ENCODE data around the gene PTPRD. TPM values are rescaled to one million over a fixed set of nuclear protein-coding genes. Genes with fewer than 3 reads are reported as not detected.

The PTPRD gene
- total and polyA plus RNA-seq, 3 experiments from 2014 or later, result 0.02 to 0.04 TPM; not detected in 1

GRCh38 chr9:8400378-8400777, 2212.4 kb downstream of the PTPRD start:
- Histone ChIP-seq H3K9me3 (ENCODE audit: low read length) (no peaks in the 10 kb centered on the region), H3K27ac (ENCODE audit: low read depth, low read length) (no peak overlapping the region), H3K27me3 (ENCODE audit: insufficient read depth, low read length, poor library complexity, severe bottlenecking) (no peaks in the 10 kb centered on the region), H3K4me1 (ENCODE audit: insufficient read depth, low read length) (no peaks in the 10 kb centered on the region), H3K4me3 (ENCODE audit: low read length) (no peak overlapping the region), H3K36me3 (ENCODE audit: insufficient read depth, low read length) (no peaks in the 10 kb centered on the region)
- Mint-ChIP-seq H3K9me3 (no peaks in the 10 kb centered on the region), H3K27ac (no peak overlapping the region), H3K4me3 (no peak overlapping the region), H3K4me1 (no peaks in the 10 kb centered on the region), H3K36me3 (no peaks in the 10 kb centered on the region), H3K27me3 (peaks cover 0 to 2% of the 10 kb centered on the region in 2 donors)
- ChIA-PET CTCF (interaction anchor here (0.6 kb wide), 1 partner anchor 255 kb away, joined by 3 read pairs; no protein-coding TSS in a partner anchor), POLR2A (no interaction called here)
- DNase-seq, result no peak

GRCh38 chr9:8395022-8395421, 2217.8 kb downstream of the PTPRD start:
- Mint-ChIP-seq H3K4me1 (no peaks in the 10 kb centered on the region), H3K9me3 (no peaks in the 10 kb centered on the region), H3K27me3 (no peaks in the 10 kb centered on the region), H3K36me3 (no peaks in the 10 kb centered on the region), H3K4me3 (no peak overlapping the region), H3K27ac (no peak overlapping the region)
- Histone ChIP-seq H3K27me3 (ENCODE audit: insufficient read depth, low read length, poor library complexity, severe bottlenecking) (no peaks in the 10 kb centered on the region), H3K27ac (ENCODE audit: low read depth, low read length) (no peak overlapping the region), H3K4me1 (ENCODE audit: insufficient read depth, low read length) (no peaks in the 10 kb centered on the region), H3K9me3 (ENCODE audit: low read length) (no peaks in the 10 kb centered on the region), H3K36me3 (ENCODE audit: insufficient read depth, low read length) (no peaks in the 10 kb centered on the region), H3K4me3 (ENCODE audit: low read length) (no peak overlapping the region)
- ChIA-PET POLR2A (no interaction called here), CTCF (no interaction called here)
- no peak for DNase-seq

- ChIA-PET CTCF (no interaction called here), POLR2A (no interaction called here)
- no peak overlapping the region for H3K27ac Mint-ChIP-seq
Measured at GRCh38 chr9:8394341-8394740, 2218.5 kb downstream of the PTPRD start.

DNA sequence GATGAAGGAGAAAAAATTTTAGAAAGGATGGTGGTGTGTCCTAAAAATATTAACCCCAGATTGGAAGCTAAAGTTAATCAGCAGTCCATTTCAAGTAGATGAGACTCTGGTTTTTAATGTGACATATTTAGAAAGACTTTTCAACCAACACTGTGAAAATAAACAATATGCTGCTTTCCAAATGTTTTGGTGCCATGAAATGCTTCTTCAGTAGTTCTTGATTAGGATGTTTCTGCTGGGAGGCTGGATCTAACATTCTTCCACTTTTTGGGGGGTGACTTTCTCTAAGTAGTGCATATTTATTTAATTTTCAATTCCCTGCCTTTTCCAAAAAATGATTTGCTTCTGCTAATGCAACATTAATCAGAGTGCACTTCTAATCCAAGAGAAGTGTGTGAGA, 2219.9 kb downstream of the PTPRD start:
- CTCF ChIA-PET, result no interaction called here
- H3K36me3 Mint-ChIP-seq, result no peaks in the 10 kb centered on the region
- POLR2A ChIA-PET, result no interaction called here
- no peaks in the 10 kb centered on the region for H3K9me3 Mint-ChIP-seq
- H3K4me1 Mint-ChIP-seq, result no peaks in the 10 kb centered on the region
- no peaks in the 10 kb centered on the region for H3K27me3 ChIP-seq (ENCODE audit: insufficient read depth, low read length, poor library complexity, severe bottlenecking)
- H3K9me3 ChIP-seq (ENCODE audit: low read length), result no peaks in the 10 kb centered on the region
- H3K4me3 ChIP-seq (ENCODE audit: low read length), result no peak overlapping the region
- no peak overlapping the region for H3K4me3 Mint-ChIP-seq
- H3K27ac ChIP-seq (ENCODE audit: low read depth, low read length), result no peak overlapping the region
- no peaks in the 10 kb centered on the region for H3K4me1 ChIP-seq (ENCODE audit: insufficient read depth, low read length)
- no peak overlapping the region for H3K27ac Mint-ChIP-seq
- H3K27me3 Mint-ChIP-seq, result no peaks in the 10 kb centered on the region
- DNase-seq, result no peak
- H3K36me3 ChIP-seq (ENCODE audit: insufficient read depth, low read length), result no peaks in the 10 kb centered on the region

More at GRCh38 chr9:8394341-8394740, 2218.5 kb downstream of the PTPRD start:
- Mint-ChIP-seq H3K27me3 (no peaks in the 10 kb centered on the region), H3K4me3 (no peak overlapping the region), H3K4me1 (no peaks in the 10 kb centered on the region), H3K36me3 (no peaks in the 10 kb centered on the region), H3K9me3 (no peaks in the 10 kb centered on the region)
- no peaks in the 10 kb centered on the region for H3K4me1 ChIP-seq (ENCODE audit: insufficient read depth, low read length)
- H3K36me3 ChIP-seq (ENCODE audit: insufficient read depth, low read length), result no peaks in the 10 kb centered on the region
- no peak overlapping the region for H3K4me3 ChIP-seq (ENCODE audit: low read length)
- no peak for DNase-seq
- H3K9me3 ChIP-seq (ENCODE audit: low read length), result no peaks in the 10 kb centered on the region
- H3K27me3 ChIP-seq (ENCODE audit: insufficient read depth, low read length, poor library complexity, severe bottlenecking), result no peaks in the 10 kb centered on the region
- no peak overlapping the region for H3K27ac ChIP-seq (ENCODE audit: low read depth, low read length)

GRCh38 chr9:8391566-8391965, 2221.2 kb downstream of the PTPRD start:
- Mint-ChIP-seq H3K4me3 (no peak overlapping the region), H3K27ac (no peak overlapping the region), H3K36me3 (no peaks in the 10 kb centered on the region), H3K9me3 (no peaks in the 10 kb centered on the region), H3K27me3 (no peaks in the 10 kb centered on the region), H3K4me1 (no peaks in the 10 kb centered on the region)
- Histone ChIP-seq H3K9me3 (ENCODE audit: low read length) (no peaks in the 10 kb centered on the region), H3K27me3 (ENCODE audit: insufficient read depth, low read length, poor library complexity, severe bottlenecking) (no peaks in the 10 kb centered on the region), H3K4me1 (ENCODE audit: insufficient read depth, low read length) (no peaks in the 10 kb centered on the region), H3K36me3 (ENCODE audit: insufficient read depth, low read length) (no peaks in the 10 kb centered on the region), H3K4me3 (ENCODE audit: low read length) (no peak overlapping the region), H3K27ac (ENCODE audit: low read depth, low read length) (no peak overlapping the region)
- POLR2A ChIA-PET, result no interaction called here
- CTCF ChIA-PET, result no interaction called here
- no peak for DNase-seq

GRCh38 chr9:8391132-8391531, 2221.7 kb downstream of the PTPRD start:
- Mint-ChIP-seq H3K4me3 (no peak overlapping the region), H3K9me3 (no peaks in the 10 kb centered on the region), H3K27ac (no peak overlapping the region), H3K4me1 (no peaks in the 10 kb centered on the region), H3K27me3 (peaks cover 0 to 2% of the 10 kb centered on the region in 2 donors), H3K36me3 (no peaks in the 10 kb centered on the region)
- Histone ChIP-seq H3K4me1 (ENCODE audit: insufficient read depth, low read length) (no peaks in the 10 kb centered on the region), H3K36me3 (ENCODE audit: insufficient read depth, low read length) (no peaks in the 10 kb centered on the region), H3K27ac (ENCODE audit: low read depth, low read length) (no peak overlapping the region), H3K27me3 (ENCODE audit: insufficient read depth, low read length, poor library complexity, severe bottlenecking) (no peaks in the 10 kb centered on the region), H3K9me3 (ENCODE audit: low read length) (no peaks in the 10 kb centered on the region), H3K4me3 (ENCODE audit: low read length) (no peak overlapping the region)
- CTCF ChIA-PET, result no interaction called here
- DNase-seq, result no peak
- POLR2A ChIA-PET, result no interaction called here

DNA sequence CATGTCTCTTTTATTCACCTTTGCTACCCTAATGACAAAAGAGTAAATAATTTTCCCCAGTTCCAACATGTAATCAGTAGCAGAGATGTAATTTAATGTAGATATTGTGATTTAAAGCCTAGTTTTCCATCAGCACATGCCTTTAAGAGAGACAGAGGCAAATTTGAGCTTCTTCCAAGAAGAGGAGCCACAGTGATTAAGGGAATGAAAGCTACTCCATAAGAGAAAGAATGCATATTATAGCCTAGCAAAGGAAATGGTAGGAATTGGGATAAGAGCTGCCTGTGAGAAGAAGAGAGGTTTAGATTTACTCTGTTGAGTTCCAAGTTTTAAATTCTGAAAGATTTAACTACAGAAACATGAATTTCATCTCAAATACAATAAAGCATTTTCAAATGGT, 2222.2 kb downstream of the PTPRD start:
- no peak overlapping the region for H3K27ac ChIP-seq (ENCODE audit: low read depth, low read length)
- no peaks in the 10 kb centered on the region for H3K36me3 ChIP-seq (ENCODE audit: insufficient read depth, low read length)
- POLR2A ChIA-PET, result no interaction called here
- CTCF ChIA-PET, result no interaction called here
- H3K27me3 Mint-ChIP-seq, result peaks cover 0 to 2% of the 10 kb centered on the region in 2 donors
- no peaks in the 10 kb centered on the region for H3K4me1 ChIP-seq (ENCODE audit: insufficient read depth, low read length)
- H3K9me3 Mint-ChIP-seq, result no peaks in the 10 kb centered on the region
- H3K4me3 ChIP-seq (ENCODE audit: low read length), result no peak overlapping the region
- DNase-seq, result no peak
- no peaks in the 10 kb centered on the region for H3K4me1 Mint-ChIP-seq
- no peaks in the 10 kb centered on the region for H3K36me3 Mint-ChIP-seq
- H3K9me3 ChIP-seq (ENCODE audit: low read length), result no peaks in the 10 kb centered on the region
- H3K27me3 ChIP-seq (ENCODE audit: insufficient read depth, low read length, poor library complexity, severe bottlenecking), result no peaks in the 10 kb centered on the region
- no peak overlapping the region for H3K27ac Mint-ChIP-seq
- no peak overlapping the region for H3K4me3 Mint-ChIP-seq

DNA sequence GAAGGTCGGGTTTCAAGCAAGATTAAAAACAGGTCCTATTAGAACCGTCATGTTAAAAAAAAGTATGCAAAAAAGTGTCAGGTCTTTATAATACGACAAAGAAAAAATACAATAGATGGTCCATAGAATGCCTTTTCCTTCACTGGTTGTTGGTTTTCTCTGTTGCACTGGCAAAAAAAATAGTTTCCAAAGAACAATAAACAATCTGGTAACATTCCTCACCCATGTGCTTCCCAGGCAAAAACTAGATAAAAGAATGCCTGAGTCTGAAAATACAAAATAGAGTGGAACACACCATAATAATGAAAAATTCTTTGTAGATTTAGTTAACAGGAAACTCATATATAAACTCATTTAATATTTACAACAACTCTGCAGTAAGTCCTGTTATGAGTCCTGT, 2223.3 kb downstream of the PTPRD start:
- CTCF ChIA-PET, result no interaction called here
- no peaks in the 10 kb centered on the region for H3K9me3 ChIP-seq (ENCODE audit: low read length)
- Mint-ChIP-seq H3K27me3 (peaks cover 0 to 2% of the 10 kb centered on the region in 2 donors), H3K9me3 (no peaks in the 10 kb centered on the region), H3K4me3 (no peak overlapping the region), H3K36me3 (no peaks in the 10 kb centered on the region), H3K27ac (no peak overlapping the region), H3K4me1 (no peaks in the 10 kb centered on the region)
- POLR2A ChIA-PET, result no interaction called here
- H3K27ac ChIP-seq (ENCODE audit: low read depth, low read length), result no peak overlapping the region
- H3K36me3 ChIP-seq (ENCODE audit: insufficient read depth, low read length), result no peaks in the 10 kb centered on the region
- H3K4me1 ChIP-seq (ENCODE audit: insufficient read depth, low read length), result no peaks in the 10 kb centered on the region
- no peak overlapping the region for H3K4me3 ChIP-seq (ENCODE audit: low read length)
- DNase-seq, result no peak
- H3K27me3 ChIP-seq (ENCODE audit: insufficient read depth, low read length, poor library complexity, severe bottlenecking), result no peaks in the 10 kb centered on the region

GRCh38 chr9:8388132-8388531, 2224.7 kb downstream of the PTPRD start:
- Histone ChIP-seq H3K4me1 (ENCODE audit: insufficient read depth, low read length) (no peaks in the 10 kb centered on the region), H3K36me3 (ENCODE audit: insufficient read depth, low read length) (no peaks in the 10 kb centered on the region), H3K9me3 (ENCODE audit: low read length) (no peaks in the 10 kb centered on the region), H3K27me3 (ENCODE audit: insufficient read depth, low read length, poor library complexity, severe bottlenecking) (no peaks in the 10 kb centered on the region), H3K4me3 (ENCODE audit: low read length) (no peak overlapping the region), H3K27ac (ENCODE audit: low read depth, low read length) (no peak overlapping the region)
- no peak for DNase-seq
- no peak overlapping the region for H3K4me3 Mint-ChIP-seq
- no peaks in the 10 kb centered on the region for H3K4me1 Mint-ChIP-seq
- H3K27me3 Mint-ChIP-seq, result peaks cover 0 to 2% of the 10 kb centered on the region in 2 donors
- CTCF ChIA-PET, result no interaction called here
- H3K9me3 Mint-ChIP-seq, result no peaks in the 10 kb centered on the region
- POLR2A ChIA-PET, result no interaction called here
- H3K27ac Mint-ChIP-seq, result no peak overlapping the region
- H3K36me3 Mint-ChIP-seq, result no peaks in the 10 kb centered on the region
